Glutamatergic neuron (in vitro differentiated cells): ENCODE results near the gene CAMSAP3. TPM values are rescaled to one million over a fixed set of nuclear protein-coding genes. Genes with fewer than 3 reads are reported as not detected.
"Not testable (repeated sequence)": the region's sequence is repeated elsewhere in the genome, so short reads cannot be mapped to it uniquely, and the experiment has no call there.

Experiments
- DNase-seq: peaks from one replicate; pipeline ENCODE4 v3.0.0; 2022
- H3K27ac Mint-ChIP-seq: one replicate; pipeline ENCODE4 v1.8.0; 2020; ENCODE audit warnings: mild to moderate bottlenecking, mixed read lengths, inconsistent platforms; ENCODE audit not compliant: unreplicated experiment
- H3K27me3 Mint-ChIP-seq: one replicate; pipeline ENCODE4 v1.8.0; 2020; ENCODE audit warnings: mild to moderate bottlenecking, moderate library complexity, mixed read lengths, inconsistent platforms; ENCODE audit not compliant: unreplicated experiment
- H3K36me3 Mint-ChIP-seq: one replicate; pipeline ENCODE4 v1.8.0; 2020; ENCODE audit warnings: mild to moderate bottlenecking, mixed read lengths, inconsistent platforms; ENCODE audit not compliant: unreplicated experiment
- H3K4me1 Mint-ChIP-seq: one replicate; pipeline ENCODE4 v1.8.0; 2020; ENCODE audit warnings: mild to moderate bottlenecking, low read depth, mixed read lengths, inconsistent platforms; ENCODE audit not compliant: unreplicated experiment
- H3K4me3 Mint-ChIP-seq: one replicate; pipeline ENCODE4 v1.8.0; 2020; ENCODE audit warnings: mild to moderate bottlenecking, mixed read lengths, inconsistent platforms; ENCODE audit not compliant: unreplicated experiment
- H3K9me3 Mint-ChIP-seq: one replicate; pipeline ENCODE4 v1.8.0; 2020; ENCODE audit warnings: mild to moderate bottlenecking, moderate library complexity, mixed read lengths, inconsistent platforms; ENCODE audit not compliant: unreplicated experiment
- CTCF ChIP-seq: fragments of 200-600 bp; sonication (generic); IDR thresholded peaks from one replicate; pipeline ENCODE4 v1.5.0; 2021; ENCODE audit not compliant: partially characterized antibody, unreplicated experiment
- total RNA-seq: library from RNA; stranded (reverse); fragmentation: NEBNext Ultra II Directional; extraction: Animal tissue kit (Norgen Biotek cat#: 25700); gene quantifications from one replicate; pipeline ENCODE4 v1.2.1, GENCODE V29; 2021; ENCODE audit not compliant: unreplicated experiment

The CAMSAP3 gene
- total RNA-seq, 1 donor from 2014 or later = 47.6 TPM

DNA sequence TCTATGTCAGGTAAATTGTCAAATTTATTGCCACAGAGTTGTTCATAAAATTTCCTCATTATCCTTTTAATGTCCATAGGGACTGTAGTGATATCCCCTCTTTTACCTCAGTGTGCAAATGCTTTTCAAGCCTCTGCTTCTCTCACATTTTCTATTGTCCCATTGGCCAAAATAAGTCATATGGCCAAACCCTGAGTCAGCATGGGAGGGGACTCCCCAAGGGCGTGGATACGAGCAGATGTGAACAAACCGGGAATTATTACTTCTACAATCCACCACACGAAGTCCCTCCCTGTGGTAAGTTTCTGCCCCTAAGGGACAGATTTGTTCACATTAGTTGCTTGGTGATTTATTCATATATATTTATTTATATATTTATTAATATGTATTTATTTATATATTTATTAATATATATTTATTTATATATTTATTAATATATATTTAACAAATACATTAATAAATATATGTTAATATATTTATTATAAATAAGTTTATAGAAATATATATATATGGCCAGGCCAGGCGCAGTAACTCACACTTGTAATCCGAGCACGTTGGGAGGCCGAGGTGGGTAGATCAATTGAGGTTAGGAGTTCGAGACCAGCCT is 20.1 kb upstream of the CAMSAP3 start:
- no peaks in the 10 kb centered on the region for H3K4me1 Mint-ChIP-seq
- no peaks in the 10 kb centered on the region for H3K9me3 Mint-ChIP-seq
- no peak overlapping the region for H3K27ac Mint-ChIP-seq
- no peak for DNase-seq
- TF ChIP-seq CTCF = no peak
- H3K36me3 Mint-ChIP-seq = no peaks in the 10 kb centered on the region
- H3K27me3 Mint-ChIP-seq = peaks cover 14% of the 10 kb centered on the region
- H3K4me3 Mint-ChIP-seq = no peak overlapping the region

DNA sequence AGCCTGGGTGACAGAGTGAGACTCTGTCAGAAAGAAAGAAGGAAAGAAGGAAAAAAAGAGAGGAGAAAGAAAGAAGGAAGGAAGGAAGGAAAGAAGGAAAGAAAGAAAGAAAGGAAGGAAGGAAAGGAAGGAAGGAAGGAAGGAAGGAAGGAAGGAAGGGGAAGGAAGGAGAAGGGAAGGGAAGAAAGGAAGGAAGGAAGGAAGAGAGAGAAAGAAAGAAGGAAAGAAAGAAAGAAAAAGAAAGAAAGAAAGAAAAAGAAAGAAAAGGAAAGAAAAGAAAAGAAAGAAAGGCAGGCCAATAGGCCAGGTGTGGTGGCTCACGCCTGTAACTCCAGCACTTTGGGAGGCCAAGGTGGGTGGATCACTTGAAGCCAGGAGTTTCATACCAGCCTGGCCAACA is 18.2 kb upstream of the CAMSAP3 start:
- H3K9me3 Mint-ChIP-seq, H3K36me3 Mint-ChIP-seq, H3K4me3 Mint-ChIP-seq, H3K27ac Mint-ChIP-seq, H3K4me1 Mint-ChIP-seq, DNase-seq: not testable (repeated sequence)
- peaks cover 14% of the 10 kb centered on the region for H3K27me3 Mint-ChIP-seq

DNA sequence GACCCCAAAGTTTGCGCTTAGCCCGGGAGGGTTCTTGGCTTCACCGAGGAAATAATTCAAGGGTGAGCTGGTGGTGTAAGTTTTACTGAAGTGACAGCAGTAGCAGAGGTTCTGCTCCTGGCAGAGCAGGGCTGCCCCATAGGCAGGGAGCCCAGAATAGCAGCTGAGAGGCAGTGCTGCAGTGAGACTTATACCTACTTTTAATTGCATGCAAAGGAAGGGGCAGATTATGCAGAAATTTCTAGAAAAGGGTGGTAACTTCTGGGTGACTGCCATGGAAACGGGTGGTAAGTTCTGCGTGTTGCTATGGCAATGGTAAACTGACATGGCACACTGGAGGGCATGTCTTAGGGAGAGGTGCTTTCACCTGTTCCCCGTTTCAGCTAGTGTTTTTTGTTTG is 17.5 kb upstream of the CAMSAP3 start:
- Mint-ChIP-seq H3K36me3 (no peaks in the 10 kb centered on the region), H3K4me3 (no peak overlapping the region), H3K27me3 (peaks cover 14% of the 10 kb centered on the region), H3K9me3 (no peaks in the 10 kb centered on the region), H3K27ac (no peak overlapping the region), H3K4me1 (no peaks in the 10 kb centered on the region)
- no peak for TF ChIP-seq CTCF
- DNase-seq = no peak

DNA sequence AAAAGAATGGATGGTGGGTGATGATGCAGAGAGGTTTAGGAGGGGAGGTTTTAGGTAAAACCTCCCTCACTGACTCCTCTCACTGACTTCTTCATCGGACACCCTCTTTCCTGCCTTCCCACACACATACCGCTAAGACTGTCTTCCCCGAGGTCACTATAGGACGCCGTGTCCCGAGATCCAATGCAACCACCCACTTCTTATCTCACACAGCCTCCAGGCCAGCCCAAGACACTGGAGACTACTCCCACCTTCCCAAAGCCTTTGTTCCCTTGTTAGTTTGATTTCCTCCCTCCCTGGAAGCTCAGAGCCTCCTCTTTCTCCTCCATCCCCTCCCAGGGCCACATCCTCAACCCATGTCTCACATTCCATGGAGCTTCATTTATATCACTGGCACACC is 16.5 kb upstream of the CAMSAP3 start:
- Mint-ChIP-seq H3K4me3 (no peak overlapping the region), H3K27ac (no peak overlapping the region), H3K27me3 (peaks cover 14% of the 10 kb centered on the region), H3K36me3 (no peaks in the 10 kb centered on the region), H3K9me3 (no peaks in the 10 kb centered on the region), H3K4me1 (no peaks in the 10 kb centered on the region)
- no peak for DNase-seq
- TF ChIP-seq CTCF = no peak

DNA sequence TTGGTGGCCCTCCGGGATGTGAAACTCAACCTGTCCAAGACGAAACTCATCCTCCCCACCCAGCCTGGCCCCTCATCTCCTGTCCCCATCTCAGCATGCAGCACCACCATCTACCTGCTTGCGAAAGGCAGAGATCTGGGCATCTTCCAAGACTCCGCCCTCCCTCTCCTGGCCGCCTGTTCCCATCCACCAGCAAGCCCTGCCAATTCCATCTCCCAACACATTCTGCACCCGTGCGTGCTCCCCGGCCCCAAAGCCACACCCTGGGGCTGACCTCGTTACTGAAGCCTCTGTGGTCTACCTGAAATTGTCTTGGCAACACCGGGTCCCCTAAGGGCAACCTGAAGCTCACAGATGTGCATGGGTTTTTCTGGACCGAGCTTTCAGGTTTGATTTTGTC is 13.2 kb upstream of the CAMSAP3 start:
- no peak overlapping the region for H3K4me3 Mint-ChIP-seq
- no peak overlapping the region for H3K27ac Mint-ChIP-seq
- DNase-seq = no peak
- no peaks in the 10 kb centered on the region for H3K4me1 Mint-ChIP-seq
- H3K36me3 Mint-ChIP-seq = no peaks in the 10 kb centered on the region
- H3K27me3 Mint-ChIP-seq = peaks cover 10% of the 10 kb centered on the region
- H3K9me3 Mint-ChIP-seq = no peaks in the 10 kb centered on the region
- no peak for TF ChIP-seq CTCF
